CD4-positive, alpha-beta T cell treated with Interleukin-17A for 4 hours (primary cell): ENCODE results near the gene ACTR1B.
"Not testable (repeated sequence)": the region's sequence is repeated elsewhere in the genome, so short reads cannot be mapped to it uniquely, and the experiment has no call there.

Experiments used
- DNase-seq: peaks from one replicate; pipeline ENCODE4 v3.0.0-alpha.2; 2020; ENCODE audit warnings: mixed read lengths

ACTR1B gene

DNA sequence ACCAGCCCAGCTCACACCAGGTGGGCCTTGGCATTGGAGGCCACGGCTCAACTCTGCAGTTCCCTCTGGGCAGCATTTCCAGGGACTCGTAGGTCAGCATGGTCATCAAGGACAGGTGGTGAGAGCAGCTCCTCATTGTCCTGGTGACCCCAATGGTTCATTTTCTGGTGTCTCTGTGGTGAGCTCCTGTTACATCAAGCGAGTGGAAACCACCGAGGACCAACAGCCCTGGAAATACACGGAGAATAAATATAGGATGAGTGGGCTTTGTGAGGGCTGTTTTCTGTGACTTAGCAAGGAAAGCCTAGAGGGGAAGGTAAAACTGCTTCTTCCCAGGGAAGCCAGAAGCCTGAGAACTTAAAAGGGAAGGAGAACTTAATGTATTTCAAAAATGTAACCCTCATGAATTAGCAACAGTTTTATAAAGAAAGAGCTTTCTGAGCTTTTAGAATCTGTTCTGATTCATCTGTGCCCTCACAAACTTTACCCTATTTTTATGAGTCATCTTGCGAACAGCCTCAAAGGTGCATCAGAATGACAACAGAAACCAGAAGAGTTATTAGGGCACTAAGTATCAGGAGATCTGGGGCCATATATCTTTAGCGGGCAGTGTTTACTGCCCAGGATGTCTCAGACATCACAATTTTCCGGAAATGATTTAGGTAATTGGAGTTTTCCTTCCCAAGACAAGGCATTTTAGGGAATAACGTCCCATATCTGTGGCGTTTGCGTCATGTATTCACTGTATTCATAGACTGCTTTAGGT, 24.4 kb upstream of the ACTR1B start:
- DNase-seq: no peak

DNA sequence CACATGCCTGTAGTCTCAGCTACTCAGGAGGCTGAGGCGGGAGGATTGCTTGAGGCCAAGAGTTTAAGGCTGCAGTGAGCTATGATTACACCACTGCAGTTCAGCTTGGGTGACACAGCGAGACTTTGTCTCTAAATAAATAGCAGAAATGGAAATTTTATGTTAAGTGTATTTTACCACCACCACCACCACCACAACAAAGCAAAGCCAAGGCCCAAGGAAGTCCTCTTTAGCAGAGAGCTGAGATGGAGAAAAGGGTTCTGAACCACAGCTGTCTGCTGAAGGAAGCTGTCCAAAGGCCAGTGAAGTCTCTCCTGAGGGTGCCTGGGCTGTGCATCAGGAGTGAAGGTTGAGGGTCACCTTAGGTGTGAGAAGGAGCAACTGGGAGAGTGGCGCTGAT, 23.4 kb upstream of the ACTR1B start:
- not testable (repeated sequence) for DNase-seq

DNA sequence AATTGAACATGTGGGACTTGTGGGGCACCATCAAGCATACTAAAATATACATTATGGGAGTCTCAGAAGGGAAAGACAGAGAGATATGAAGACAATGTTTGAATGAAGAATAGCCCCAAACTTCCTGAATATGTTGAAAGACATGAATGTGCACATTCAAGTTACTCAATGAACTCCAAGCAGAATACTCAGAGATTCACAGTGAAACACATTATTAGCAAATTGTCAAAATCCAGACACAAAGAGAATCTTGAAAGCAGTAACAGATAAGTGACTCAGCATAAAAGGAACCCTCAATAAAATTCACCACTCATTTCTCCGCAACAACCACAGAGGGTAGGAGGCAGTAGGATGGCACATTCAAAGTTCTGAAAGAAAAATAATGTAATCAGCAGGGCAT, 14.5 kb upstream of the ACTR1B start:
- no peak for DNase-seq

- DNase-seq: no peak
These were observed 13.6 kb upstream of the ACTR1B start for GRCh38 chr2:97677480-97677879.

- DNase-seq: no peak
These were observed 12.8 kb upstream of the ACTR1B start for GRCh38 chr2:97676620-97677019.

DNA sequence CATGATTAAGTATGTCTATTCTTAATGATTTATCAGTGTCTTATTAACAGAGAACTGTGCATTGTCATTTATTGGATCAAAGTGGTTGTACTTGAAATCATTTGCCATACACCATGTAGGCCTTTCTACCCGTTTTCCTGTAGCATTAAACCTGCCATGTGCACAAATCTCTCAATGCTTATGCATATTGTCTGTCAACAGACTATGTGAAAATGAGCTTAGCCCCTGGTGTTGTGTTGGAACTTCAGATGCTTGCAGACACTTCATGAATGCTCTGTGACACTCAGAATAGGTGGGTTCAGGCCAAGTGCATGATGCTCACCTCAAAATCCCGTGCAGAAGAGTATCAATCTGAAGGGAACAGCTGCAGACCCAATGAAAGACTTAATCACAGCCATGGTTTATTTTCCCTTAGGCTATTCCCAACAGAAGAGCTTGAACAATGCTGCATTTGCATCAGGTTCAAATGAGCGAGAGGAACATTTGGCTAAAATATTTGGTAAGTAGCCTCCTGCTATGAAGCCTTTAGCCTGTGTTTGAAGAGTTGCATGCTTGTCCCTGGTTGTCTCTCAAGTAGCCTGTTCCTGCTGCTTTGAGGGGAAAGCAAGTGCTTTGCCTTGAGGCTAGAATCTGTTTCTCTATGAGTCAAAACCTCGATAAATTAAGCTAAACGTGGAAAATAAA, 11.7 kb upstream of the ACTR1B start:
- DNase-seq: no peak

DNA sequence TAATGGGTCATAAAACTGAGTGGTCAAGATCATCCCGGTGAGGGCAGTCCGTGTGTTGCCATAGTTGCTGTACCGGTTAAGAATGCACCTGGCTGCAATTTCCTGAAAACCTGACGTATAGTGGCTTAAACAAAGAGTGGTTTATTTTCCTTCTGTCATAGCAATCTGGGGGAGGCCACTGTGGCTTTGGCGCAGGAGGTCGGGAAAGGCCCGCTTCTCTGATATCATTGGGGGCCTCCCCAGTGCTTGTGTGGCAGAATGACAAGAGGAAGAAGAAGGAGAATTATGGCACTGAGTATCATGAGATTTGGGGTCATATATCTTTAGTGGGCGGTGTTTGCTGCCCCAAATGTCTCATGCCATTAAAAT, 10.1 kb upstream of the ACTR1B start:
- DNase-seq: no peak

DNA sequence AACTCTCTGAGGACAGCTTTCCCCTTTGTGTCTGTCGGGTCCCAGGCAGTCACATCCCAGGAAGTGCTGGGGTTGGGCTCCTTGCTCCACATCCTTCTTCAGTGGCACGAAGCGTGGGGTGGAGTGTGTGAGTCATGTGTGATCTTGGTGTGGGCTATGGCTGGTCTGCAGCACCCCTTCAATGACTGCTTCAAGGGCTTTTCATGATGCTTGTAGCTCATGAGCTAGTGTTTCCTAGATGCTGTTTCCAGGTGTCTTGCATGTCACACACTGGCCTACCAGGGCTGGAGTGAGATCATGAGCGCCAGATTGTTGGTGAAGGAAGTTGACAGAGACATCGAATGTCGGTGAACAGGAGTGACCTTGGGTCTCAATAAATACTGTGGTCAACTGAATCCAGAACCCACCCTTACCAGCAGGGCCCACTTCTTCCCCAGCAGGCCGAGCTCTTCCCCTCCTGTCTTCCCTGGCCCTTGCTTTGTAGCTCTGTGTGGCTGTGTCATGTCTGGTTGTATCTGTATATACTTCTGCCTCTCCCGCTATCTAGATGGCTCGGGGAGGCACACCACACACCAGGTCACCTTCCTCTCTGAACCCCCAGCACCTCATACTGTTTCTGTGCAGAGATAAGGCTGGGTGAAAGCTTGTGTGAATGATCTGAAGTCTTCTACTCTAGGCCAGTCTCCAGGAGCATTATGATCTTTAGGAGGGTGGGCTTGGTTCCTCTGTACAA, 9.5 kb upstream of the ACTR1B start:
- no peak for DNase-seq

DNA sequence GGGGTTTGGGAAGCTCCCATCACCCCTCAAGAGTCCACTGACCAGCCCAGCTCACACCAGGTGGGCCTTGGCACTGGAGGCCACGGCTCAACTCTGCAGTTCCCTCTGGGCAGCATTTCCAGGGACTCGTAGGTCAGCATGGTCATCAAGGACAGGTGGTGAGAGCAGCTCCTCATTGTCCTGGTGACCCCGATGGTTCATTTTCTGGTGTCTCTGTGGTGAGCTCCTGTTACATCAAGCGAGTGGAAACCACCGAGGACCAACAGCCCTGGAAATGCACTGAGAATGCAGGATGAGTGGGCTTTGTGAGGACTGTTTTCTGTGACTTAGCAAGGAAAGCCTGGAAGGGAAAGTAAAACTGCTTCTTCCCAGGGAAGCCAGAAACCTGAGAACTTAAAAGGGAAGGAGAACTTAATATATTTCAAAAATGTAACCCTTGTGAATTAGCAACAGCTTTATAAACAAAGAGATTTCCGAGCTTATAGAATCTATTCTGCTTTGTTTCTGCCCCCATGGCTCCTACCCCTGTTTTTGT, 8.8 kb upstream of the ACTR1B start:
- DNase-seq: not testable (repeated sequence)

DNA sequence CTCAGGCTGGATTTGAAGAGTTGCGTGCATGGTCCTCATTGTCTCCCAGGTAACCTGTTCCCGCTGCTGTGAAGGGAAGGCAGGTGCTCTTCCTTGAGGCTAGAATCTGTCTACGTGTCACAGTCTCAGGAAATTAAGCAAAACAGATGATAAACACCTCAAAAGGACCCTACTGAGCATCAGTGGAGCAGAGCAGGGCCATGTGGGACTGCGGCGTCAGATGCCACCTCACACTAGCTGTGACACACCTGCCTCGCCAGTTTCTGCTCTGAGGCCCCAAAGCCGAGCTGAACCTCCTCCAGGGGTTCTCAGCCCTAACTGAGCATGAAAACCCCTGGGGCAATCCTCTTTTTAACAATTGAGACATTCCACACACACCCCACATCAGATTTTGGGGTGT, 7.7 kb upstream of the ACTR1B start:
- DNase-seq: no peak

GRCh38 chr2:97670471-97670870, 6.6 kb upstream of the ACTR1B start:
- DNase-seq: no peak

DNA sequence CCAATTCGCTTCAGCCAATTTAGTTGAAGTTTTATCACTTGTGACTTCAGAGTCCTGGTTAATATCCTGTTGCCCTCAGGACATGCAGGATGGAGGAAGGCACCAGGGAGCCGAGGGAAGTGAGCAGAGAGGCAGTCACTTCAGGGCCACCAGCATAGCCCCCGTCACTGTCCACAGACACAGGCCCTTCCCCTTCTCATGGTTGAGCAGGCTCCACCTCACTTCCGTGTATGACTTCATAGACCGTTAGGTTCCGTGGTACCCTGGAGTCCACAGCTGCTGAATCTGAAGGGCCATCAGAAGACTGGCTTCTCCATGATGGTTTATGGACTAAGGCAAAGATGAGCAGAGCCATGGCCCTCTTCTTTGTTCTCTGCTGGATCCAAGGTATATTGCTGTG, 5.6 kb upstream of the ACTR1B start, which contains the start of gene C2orf92:
Gene C2orf92, plus strand, starts transcription at position 266 of the 400 bp plus-strand sequence. Its CDS starts 76 bp downstream, at position 342.
- DNase-seq: no peak

GRCh38 chr2:97664636-97664970, 759 bp upstream of the ACTR1B start:
- no peak for DNase-seq

- DNase-seq: no peak
These were observed 250 bp downstream of the ACTR1B start for GRCh38 chr2:97663626-97663961.

DNA sequence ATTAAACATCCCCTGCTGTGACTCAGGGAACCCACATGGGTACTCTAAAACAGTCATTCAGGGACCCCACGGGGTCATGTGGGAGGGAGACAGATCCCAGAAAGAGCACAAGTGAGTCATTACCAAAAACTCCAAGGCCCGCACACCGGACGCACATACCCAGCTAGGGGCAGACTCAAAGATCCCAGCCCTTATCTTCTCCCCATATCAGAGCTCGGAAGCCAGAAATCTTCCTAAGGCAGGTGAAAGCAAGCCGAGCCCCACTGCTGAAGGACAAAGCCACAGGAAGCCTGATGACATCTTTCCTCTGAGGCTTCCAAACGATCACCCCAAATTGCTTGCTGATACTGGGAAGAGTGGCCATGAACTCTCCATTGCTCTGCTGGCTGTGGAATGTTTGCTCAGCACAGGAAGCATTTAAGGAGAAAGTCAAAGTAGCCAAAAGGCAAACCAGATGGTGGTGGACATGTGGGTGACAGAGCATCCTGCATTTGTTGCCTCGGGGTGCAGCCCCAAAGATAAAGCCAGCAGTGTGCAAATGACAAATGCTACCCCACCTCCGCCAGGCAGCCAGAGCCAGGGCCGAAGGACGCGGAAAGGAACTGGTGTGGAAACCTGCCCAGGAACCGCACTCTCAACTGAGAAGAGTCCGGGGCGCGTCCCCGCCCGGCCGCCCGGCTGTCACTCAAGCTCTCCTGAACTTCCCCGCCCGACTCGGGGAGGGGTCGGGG, 784 bp downstream of the ACTR1B start:
- DNase-seq: peak; percentile 74

DNA sequence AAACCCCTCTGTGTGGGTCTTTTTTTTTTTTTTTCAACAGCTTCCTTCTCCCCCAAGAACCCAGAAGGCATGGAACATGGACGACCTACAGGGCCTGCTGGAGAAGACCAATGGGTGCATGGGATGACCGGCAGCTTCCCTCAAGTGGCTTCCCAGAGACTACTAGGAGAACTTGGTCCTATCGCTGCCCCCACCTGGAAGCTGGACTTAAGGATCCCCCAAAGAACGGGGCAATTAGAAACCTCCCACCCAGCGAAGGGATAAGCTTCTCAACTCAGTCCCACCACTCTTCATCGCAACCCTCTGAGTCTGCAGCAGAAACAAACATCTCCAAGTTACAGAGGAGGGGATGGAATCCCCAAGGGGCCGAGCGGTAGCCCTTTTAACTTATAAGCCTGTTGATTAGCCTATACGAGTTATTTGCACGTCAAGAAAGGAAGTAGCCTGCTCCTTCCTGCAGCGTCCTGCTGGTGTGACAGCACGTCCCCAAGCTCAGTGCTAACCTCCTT, 1.4 kb downstream of the ACTR1B start:
- DNase-seq: no peak

- no peak for DNase-seq
These were observed 1.9 kb downstream of the ACTR1B start for GRCh38 chr2:97661927-97662326.

DNA sequence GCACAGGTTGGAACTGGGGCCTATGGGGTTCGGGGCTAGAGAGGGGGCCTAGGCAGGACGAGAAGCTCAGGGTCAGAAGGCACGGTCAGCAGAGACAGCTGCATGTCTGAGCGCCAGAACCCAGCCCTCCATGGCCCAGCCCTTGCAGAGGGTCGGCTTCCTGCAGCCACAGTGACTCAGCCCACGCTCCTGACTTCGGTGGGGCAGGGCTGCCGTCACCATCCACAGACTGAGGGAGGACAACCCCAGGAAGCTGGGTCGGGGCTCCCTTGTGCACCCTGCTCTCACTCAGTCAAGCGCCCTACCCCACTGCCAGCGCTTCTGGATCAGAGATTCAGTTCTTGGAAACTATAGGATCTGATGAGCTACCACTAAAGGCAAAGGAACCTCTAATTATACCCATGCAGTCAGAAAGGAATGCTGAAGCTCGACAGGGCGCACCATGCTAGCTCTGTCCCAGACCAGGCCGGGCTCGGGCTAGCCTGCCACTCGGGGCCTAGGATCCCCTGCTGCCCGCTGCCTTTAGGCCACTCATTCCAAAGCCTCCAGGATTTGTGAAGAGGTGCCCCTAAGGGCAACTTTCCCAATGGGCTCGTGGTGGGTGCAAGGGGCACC, 3.0 kb downstream of the ACTR1B start:
- DNase-seq: no peak

GRCh38 chr2:97660044-97660774, 3.6 kb downstream of the ACTR1B start:
- no peak for DNase-seq

- DNase-seq: no peak
These were observed 4.4 kb downstream of the ACTR1B start for GRCh38 chr2:97659256-97660043.

DNA sequence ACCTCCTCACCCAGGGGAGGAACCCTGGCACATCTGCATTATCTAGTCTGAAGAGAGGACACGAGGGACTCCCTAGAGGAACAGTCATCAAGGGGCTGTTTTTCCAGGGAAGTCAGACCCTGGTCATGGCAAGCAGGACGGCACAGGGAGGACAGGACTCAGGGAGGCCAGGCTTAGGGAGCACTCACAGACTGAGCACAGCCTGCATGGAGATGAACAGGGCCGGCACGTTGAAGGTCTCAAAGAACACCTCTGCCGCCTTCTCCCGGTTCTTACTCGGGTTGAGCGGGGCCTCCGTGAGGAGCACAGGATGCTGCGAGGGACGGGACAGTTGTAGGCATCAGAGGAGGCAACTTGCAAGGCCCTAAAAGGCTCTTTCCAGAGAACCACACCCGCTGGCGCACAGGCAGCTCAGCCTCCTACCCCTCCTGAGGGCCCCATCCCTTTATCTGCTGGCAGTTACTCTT, 5.1 kb downstream of the ACTR1B start:
- DNase-seq: no peak
